ENCODE data around the gene GABRB3. TPM values are rescaled to one million over a fixed set of nuclear protein-coding genes. Genes with fewer than 3 reads are reported as not detected.

GABRB3 gene
- 25.7 TPM for polyA plus RNA-seq (2012; ENCODE audit: insufficient read depth, insufficient read length)

DNA sequence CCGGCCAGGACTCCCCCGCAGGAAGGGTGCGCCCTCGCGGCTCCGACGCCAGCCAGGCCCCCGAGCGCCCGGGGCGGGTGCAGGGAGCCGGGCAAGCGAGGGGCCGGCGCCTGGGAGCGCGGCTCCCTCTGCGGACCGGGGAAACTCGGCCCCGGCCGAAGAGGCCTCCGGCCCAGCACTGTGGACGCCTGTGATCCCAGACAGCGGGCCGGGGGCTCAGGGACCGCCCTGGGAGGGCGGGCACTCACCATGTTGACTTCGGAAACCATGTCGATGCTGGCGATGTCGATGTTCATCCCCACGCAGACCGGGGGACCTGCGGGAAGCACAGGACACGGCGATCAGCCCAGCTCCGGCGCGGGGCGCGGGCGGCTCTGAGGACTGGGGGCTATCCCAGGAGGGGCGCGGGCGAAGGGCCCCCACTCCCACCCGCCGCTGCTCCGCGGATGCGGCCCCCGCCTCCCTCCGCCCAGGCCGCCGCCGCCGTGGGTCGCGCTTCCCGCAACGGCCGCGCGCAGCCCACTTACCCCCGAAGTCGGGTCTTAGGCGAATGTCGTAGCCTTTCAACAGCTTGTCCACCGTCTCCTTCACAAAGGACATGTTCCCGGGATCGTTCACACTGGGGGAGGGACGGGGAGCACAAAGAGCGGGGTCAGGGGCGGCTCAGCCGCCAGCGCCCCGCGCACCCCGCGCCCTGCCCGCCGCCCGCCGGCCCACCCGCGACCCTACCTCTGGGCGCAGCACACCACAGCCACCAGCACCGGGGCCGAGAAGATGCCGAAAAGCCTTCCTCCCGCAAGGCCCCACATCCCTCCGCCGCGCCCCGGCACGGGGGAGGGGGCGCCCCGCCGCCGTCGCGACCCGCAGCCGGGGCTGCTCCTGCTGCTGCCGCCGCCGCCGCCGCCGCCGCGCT lies at the start of gene GABRB3:
TSS of gene GABRB3 (minus strand) at position 913 of the 913 bp plus-strand sequence.
- H3K4me3 ChIP-seq (ENCODE audit: low read length) = peak within 1 kb of the TSS; percentile 54
- DNase-seq (ENCODE audit: low read depth, low spot score) = no peak

GRCh38 chr15:26807517-26808427 lies 34.9 kb upstream of the GABRB3 start:
- DNase-seq (ENCODE audit: low read depth, low spot score) = no peak
- no peak overlapping the region for H3K4me3 ChIP-seq (ENCODE audit: low read length)

GRCh38 chr15:26806574-26806973 lies 33.7 kb upstream of the GABRB3 start:
- no peak overlapping the region for H3K4me3 ChIP-seq (ENCODE audit: low read length)
- no peak for DNase-seq (ENCODE audit: low read depth, low spot score)

DNA sequence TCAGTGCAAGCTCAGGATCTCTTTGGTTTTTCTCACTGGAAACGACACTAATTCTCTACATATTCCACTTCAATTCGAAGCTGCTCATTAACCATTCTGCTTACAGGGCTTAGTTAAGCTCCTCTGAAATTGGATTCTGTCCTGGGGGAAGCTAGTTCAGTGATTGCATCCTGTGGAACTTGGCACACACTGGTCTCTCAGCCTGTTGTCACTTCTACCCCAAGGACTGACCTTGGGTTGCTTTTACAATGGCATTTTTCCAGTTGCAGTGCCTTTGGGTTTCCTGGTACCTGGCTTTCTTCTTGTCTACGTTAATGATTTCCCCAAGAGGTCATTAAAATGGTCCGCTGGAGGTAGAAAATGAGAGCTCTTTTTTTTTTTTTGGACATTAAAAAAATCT lies 33.3 kb upstream of the GABRB3 start:
- no peak for DNase-seq (ENCODE audit: low read depth, low spot score)

GRCh38 chr15:26805470-26805869 lies 32.6 kb upstream of the GABRB3 start:
- no peak overlapping the region for H3K4me3 ChIP-seq (ENCODE audit: low read length)
- DNase-seq (ENCODE audit: low read depth, low spot score) = no peak

More for the DNA sequence above, 33.3 kb upstream of the GABRB3 start:
- H3K4me3 ChIP-seq (ENCODE audit: low read length) = no peak overlapping the region

DNA sequence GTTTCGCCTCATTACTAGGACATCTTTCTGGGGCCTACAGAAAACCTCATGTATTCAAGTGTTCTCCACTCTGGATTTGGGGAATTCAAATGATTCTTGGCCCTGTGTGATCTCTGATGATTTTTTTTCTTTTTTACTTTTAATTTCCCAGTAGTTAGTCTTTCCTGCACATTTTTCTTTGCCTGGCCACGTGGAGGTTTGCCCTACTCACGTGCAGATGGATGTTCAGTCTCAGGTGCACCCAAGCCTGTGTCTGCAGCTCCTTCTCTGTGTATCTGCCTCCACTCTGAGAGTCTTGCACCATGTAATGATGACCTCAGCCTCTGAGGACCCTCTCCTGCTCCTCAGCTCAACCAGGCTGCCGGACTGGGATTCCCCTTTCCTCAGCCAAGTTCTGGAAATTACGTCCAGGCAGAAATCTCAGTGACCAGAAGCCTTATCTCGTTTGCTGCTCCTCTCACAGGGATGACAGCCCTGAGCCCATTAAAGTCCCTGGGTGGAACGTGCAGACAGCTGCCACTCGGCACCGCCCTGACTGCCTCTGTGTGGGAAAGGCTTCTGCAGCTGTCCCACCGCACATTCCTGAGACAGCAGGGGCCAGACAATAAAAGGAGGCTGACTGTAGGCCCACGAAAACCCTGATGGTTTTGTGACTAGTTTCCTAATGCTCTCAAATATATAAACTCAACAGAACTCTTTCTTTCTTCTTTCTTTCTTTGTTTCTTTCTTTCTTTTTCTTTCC lies 31.4 kb upstream of the GABRB3 start:
- no peak overlapping the region for H3K4me3 ChIP-seq (ENCODE audit: low read length)
- no peak for DNase-seq (ENCODE audit: low read depth, low spot score)

GRCh38 chr15:26790118-26790517 lies 17.3 kb upstream of the GABRB3 start:
- H3K4me3 ChIP-seq (ENCODE audit: low read length) = no peak overlapping the region
- DNase-seq (ENCODE audit: low read depth, low spot score) = no peak

GRCh38 chr15:26781816-26782215 lies 8.9 kb upstream of the GABRB3 start:
- no peak for DNase-seq (ENCODE audit: low read depth, low spot score)
- H3K4me3 ChIP-seq (ENCODE audit: low read length) = no peak overlapping the region

DNA sequence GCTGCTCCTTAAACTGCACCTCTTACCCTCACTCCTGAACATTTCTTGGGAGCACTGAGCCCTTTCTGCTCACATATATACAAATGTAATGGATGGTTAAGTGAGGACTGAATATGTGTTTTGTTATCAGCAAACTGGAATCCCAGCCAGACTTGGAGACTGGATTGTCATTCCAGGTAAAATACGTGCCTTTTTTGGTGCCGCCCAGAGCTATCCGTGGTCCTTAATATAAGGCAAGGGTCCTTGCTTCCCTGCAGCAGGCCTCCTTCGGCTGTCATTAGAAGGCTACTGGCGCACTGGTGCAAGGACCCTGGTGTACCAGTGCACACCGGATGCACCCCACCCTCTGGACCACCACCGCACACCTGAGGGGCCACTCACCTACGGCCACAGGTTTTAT lies 1.1 kb upstream of the GABRB3 start:
- peak overlapping the region; percentile 54 for H3K4me3 ChIP-seq (ENCODE audit: low read length)
- DNase-seq (ENCODE audit: low read depth, low spot score) = no peak

- DNase-seq (ENCODE audit: low read depth, low spot score) = peak; percentile 30
- peak overlapping the region; percentile 54 for H3K4me3 ChIP-seq (ENCODE audit: low read length)
Measured at GRCh38 chr15:26773067-26773877, 406 bp upstream of the GABRB3 start.

DNA sequence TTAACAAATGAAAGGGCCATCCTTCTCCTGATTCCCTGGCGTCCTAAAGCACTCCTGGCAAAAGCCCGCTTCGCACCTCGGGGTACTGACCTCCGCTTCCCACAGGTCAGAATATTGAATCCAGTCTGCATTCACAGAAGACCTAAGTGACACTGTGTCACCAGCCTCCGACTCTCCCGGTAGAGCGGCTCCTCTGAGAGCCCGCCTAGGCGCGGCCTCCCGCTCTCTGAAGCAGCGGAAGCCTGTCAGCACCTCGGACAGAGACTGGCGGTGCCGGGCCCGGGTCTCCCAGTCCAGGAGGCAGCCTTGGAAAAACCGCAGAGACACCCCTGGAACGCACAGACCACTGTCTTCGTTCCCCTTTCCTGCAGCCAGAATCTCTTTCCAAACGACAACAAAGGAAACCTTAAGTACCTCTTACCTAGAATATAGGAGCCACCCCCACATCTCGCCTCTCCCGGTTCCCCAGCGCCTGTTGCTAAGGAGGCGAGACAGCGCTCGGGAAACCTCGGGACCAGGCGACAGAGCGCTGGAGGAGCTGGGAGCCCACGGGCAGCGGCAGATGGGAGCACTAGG lies 1.2 kb downstream of the GABRB3 start:
- no peak for DNase-seq (ENCODE audit: low read depth, low spot score)

DNA sequence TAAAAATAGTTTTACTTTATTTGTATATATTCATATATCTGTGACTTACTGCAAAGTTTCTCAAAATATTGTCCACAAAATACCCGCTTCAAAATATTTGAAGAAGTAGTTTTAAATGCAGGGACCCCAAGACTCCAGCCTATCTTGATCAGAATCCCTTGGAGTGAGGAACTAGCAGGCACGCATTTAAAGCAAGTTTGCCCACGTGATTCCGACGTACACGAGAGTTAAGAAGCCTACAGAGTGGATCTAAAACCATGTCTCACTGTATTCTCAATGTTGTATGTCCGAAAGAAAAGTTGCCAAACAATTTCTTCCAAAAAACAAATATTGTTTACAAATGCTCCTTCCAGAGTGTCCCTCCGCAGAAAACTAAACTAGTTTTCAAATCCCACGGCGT lies 1.7 kb downstream of the GABRB3 start:
- H3K4me3 ChIP-seq (ENCODE audit: low read length) = no peak overlapping the region
- DNase-seq (ENCODE audit: low read depth, low spot score) = no peak

More for the DNA sequence above, 1.2 kb downstream of the GABRB3 start:
- H3K4me3 ChIP-seq (ENCODE audit: low read length) = no peak overlapping the region

DNA sequence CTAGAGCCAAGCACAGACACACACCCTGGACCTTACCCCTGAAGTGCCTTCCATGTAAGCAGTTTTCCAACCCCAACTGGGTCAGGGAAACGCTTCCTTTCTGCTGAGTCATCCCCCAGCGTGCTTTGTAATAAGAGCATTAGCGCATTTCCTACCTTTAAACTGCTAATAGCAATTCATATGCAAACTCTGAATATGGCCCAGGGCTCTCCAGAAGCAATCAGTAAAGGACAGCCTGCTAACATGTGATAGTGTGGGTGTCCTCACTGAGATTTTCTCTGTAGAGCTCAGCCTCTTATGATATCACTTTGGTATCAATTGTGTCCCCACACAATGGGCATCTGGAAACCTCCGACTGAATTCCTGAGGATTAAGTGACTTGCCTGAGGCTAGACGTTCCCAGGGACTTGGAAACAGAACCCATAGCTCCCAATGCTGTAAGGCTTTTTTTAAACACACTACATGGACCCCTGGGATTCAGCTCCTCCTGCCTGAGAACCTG lies 5.6 kb downstream of the GABRB3 start:
- no peak for DNase-seq (ENCODE audit: low read depth, low spot score)
- H3K4me3 ChIP-seq (ENCODE audit: low read length) = no peak overlapping the region

DNA sequence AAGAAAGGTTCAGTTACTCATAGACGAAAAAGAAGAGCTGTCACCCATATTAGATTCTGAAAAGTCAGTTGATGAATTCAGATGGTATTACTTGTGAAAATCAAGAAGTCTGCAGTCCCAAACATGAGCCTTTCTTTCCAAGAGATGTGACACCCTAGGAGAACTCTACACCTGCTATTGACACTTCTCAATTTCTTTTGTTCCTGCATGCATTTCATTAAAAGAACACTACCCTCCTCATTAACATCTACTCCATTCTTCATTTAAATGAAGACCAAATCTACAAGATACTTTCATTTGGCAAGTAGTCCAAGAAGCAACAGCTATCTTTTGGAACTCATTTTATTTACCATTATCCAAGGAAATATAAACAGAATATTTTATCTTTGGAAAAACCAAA lies 6.6 kb downstream of the GABRB3 start:
- DNase-seq (ENCODE audit: low read depth, low spot score) = no peak

GRCh38 chr15:26759986-26760385 lies 12.9 kb downstream of the GABRB3 start:
- H3K4me3 ChIP-seq (ENCODE audit: low read length) = no peak overlapping the region
- no peak for DNase-seq (ENCODE audit: low read depth, low spot score)

More for the DNA sequence above, 6.6 kb downstream of the GABRB3 start:
- H3K4me3 ChIP-seq (ENCODE audit: low read length) = no peak overlapping the region

GRCh38 chr15:26758079-26758478 lies 14.8 kb downstream of the GABRB3 start:
- no peak for DNase-seq (ENCODE audit: low read depth, low spot score)
- H3K4me3 ChIP-seq (ENCODE audit: low read length) = no peak overlapping the region

DNA sequence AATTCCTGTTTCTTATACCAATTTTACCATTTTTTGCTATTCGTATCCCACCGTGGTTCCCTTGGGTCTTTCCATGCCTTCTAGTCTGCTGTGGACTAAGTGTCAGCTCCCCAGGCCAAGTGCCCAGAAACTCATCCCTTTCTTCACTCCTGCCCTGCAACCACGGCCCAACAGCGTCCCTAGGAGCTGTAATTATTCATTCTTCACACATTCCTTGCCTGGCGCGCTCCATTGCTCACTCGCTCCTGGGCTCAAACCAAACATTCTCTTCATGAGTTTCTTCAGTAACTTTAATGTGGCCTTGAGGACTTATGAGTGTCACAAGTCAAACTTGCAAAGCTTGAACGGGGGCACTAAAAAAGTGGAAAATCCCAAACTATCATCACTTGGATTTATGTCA lies 15.7 kb downstream of the GABRB3 start:
- H3K4me3 ChIP-seq (ENCODE audit: low read length) = no peak overlapping the region
- no peak for DNase-seq (ENCODE audit: low read depth, low spot score)

DNA sequence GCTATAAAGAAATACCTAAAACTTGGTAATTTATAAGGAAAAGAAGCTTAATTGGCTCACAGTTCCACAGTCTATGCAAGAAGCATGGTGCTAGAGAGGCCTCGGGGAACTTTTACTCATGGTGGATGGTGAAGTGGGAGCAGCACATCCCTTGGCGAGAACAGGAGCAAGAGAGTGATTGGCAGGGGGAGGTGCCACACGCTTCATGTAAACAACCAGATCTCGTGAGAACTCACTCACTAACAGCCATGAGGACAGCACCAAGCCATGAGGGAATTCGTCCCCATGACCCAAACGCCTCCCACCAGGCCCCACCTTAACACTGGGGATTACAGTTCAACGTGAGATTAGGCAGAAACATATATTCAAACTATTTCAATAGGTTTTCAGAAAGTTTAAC lies 28.0 kb downstream of the GABRB3 start:
- DNase-seq (ENCODE audit: low read depth, low spot score) = no peak
- no peak overlapping the region for H3K4me3 ChIP-seq (ENCODE audit: low read length)
